ENCODE data around the gene CHAF1A.

The CHAF1A gene

GRCh38 chr19:4441994-4442818, 39.8 kb downstream of the CHAF1A start:
- no peak for DNase-seq

DNA sequence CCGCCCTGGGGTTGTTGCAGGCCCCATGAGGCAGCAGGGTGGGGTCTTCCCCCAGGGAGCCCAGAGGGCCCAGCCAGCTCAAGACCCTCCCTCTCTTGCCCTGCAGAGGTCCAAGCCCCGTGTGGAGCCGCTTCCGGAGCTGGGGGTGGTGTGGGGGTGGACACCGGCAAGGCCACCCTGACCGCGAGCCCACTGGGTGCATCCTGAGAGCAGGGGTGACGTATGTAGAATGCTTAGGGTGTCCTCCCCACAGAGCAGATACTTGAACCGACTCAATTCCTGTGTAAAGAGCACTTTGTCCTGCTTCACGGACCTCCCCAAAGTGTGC, 40.3 kb downstream of the CHAF1A start:
- DNase-seq = no peak

DNA sequence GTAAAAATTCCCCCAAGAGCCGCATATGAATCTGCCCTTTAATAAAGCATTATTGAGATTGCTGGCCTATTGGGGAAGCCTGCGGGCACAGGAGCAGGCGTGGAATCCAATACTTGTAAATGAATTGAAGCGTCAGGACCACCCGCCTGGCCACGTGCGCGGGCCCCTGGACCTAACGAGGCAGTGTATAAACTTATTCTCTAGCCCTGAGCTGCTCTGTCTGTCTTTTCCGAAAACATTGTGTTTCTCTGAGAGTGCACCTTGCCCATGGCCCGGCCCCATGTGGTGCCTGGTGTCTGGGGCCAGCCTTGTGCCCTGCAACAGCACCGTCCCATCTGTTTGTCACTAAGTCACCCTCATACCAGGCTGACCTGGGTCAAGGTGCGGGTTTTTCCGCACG, 40.7 kb downstream of the CHAF1A start:
- no peak for DNase-seq

DNA sequence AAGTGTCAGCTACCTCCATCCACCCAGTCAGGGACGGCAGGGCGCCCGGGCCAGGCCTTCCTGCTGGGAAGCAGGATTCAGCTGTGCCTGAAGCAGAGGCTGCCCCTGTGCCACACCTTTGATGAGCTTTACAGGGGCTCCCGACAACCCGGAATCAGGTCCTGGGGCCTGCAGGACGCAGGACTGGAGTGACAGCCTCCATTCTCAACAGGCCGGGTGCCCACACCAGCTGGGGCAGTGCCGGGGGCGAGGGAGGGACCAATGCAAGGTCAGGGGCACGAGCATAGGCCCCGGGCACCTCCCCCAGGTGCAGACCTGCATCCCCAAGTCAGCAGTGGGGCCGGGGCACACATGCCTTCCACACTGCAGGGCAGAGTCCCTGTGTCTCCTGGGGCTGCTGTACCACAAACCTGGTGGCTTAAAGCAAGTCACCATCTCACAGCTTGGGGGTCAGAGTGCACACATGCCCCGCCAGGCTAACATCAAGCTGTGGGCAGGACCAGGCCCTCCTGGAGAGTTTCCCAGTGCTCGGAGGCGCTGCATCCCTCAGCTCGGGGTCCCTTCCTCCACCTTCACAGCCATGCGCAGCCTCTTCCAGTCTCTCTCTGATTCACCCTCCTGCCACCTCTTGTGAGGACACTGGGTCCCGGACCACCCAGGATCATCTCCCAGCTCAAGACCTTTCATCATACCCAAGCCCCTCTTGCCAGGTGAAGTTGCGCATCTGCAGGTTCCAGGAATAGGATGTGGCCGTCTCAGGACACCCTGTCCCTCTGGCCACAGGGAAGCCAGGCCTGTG, 41.7 kb downstream of the CHAF1A start:
- no peak for DNase-seq

DNA sequence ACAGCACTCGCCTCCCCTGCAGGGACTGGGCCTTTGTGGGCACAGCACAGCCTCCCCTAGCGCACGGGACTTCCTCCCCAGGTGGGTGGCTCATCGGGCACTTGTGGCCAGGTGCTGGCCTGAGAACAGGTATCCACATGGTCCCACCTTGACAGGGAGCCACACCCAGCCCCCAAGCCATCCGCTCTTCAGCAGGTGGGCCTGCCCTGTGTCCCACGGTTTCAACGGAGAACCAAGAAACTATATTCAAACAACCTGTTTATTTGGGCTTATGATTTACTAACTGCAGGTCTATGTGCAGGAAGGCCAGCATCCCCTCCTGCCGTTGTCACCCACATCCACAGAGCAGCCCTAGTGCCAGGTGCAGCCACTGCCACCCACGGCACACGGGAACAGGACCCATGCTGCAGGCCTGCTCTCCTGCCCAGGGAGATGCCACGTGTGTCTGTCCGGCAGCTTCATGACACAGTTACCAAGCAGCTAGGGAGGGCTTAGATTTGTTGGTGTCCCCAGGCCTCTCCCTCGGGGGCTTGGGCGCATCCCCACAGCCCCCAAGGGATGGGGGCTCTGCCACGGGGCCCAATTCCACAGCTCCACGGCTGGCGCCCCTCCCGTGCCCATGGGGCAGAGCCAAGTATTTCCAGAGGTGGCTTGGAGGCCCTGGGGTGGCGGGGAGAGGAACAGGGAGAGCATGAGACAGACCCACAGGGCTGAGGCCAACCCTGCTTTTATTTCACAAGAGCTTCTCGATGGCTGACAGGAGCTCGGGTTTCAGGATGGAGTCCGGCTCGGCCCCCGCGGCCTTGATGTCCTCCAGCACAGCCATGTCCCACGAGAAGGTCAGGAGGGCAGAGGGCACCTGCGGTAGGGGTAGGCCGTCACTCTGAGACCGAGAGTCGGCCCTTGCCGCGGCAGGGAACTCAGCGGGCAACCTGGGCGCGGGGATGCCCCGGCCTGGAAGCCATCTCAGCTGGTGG, 42.6 kb downstream of the CHAF1A start:
- DNase-seq = peak; percentile 49

GRCh38 chr19:4445963-4446703, 43.7 kb downstream of the CHAF1A start:
- DNase-seq = no peak

DNA sequence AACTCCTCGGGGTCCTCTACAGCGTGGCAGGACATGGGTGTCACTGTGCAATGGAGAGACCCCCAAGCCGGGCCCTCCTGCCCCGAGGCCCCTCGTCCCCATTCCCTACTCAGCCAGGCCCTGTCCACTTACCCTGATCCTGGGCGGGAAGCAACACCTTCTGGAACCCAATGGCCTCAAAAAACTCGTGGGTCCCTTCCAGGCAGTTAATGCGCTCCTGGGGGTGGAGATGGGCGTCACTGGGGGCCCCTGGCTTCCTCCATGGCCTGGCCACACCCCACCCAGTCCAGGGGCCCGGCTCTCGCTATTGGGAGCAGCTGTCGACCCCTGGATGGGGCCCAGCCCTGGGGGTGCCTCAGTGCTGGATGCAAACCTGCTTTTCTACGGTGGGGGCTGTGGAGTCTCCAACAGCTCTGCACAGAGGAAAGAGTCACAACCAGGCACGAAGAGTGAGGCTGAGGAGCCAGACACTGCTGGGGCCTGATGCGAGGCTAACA, 44.3 kb downstream of the CHAF1A start:
- no peak for DNase-seq

DNA sequence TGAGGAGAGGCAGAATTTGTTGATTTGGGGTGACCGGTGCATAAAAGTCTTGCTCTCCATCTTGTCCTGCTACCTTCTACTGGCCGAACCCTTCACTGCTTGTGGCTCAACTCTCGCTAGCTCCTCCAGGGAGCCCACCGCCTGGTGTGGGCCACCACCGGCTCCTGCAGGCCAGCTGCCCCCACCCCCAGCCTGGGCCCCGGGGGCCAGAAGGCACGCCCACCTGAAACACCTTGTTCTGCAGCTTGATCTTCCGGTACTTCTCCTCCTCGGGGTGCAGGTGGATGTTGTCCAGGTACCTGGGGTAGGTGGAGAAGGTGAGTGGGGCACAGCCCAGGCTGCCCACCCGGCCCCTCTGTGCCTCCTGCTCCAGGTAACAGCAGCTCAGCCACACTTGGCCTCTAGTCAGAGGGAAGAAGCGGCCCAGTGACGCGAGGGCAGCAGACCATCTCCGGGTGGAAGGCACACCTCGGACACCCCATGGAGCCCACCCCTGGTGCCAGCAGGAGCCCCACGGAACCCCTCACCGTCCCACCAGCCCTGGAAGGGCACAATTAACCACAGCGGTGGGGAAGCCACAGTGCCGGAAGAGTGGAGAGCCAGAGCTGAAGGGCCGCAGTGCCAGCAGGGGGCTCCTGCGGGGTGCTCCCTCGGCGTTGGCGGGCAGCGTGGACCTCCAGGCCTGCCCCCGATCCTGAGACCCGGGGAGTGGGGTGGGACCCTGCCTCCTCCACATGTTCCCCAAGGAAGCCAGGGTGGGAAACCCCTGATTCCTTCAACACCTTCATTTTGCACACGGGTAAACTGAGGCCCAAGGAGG, 45.1 kb downstream of the CHAF1A start:
- no peak for DNase-seq

GRCh38 chr19:4448147-4448985, 45.9 kb downstream of the CHAF1A start:
- DNase-seq = no peak

- DNase-seq = no peak
Observed at GRCh38 chr19:4449022-4449638, 46.7 kb downstream of the CHAF1A start.

- DNase-seq = no peak
Observed at GRCh38 chr19:4449639-4450028, 47.2 kb downstream of the CHAF1A start.

DNA sequence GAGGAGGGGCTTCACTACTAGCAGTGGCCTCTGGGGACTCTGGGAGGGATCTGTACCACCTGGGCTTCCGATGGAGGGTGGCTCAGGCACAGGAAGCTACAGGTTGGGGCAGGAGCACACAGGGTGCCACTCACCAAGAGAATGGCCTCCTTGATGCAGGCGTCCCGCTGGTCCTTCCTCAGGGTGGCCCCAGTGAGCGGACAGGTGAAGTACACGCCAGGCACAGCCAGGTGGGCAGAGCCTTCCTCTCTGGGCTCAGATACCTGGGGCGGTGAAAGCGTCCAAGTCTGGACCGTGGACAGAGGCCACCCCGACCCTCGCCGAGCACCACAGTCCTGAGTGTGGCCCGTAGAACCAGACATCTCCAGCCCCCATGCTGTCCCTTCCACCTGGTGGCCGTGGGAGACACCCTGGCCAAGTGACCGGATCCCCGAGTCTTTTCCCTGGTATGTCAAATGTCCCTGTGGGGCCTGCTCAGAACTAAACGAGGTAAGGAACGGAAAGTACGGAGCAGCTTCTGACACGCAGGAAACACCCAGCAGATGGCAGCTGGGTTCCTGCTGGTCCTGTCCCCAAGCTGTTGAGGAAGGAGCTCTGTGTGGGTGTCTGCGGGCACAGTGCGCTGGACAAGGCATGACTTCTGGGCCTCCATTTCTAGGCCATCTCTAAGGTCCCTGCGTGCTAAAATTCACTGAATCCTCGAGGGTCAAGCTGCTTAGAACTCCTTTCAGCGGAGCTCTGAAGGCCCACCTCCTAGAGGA, 50.0 kb downstream of the CHAF1A start:
- no peak for DNase-seq

DNA sequence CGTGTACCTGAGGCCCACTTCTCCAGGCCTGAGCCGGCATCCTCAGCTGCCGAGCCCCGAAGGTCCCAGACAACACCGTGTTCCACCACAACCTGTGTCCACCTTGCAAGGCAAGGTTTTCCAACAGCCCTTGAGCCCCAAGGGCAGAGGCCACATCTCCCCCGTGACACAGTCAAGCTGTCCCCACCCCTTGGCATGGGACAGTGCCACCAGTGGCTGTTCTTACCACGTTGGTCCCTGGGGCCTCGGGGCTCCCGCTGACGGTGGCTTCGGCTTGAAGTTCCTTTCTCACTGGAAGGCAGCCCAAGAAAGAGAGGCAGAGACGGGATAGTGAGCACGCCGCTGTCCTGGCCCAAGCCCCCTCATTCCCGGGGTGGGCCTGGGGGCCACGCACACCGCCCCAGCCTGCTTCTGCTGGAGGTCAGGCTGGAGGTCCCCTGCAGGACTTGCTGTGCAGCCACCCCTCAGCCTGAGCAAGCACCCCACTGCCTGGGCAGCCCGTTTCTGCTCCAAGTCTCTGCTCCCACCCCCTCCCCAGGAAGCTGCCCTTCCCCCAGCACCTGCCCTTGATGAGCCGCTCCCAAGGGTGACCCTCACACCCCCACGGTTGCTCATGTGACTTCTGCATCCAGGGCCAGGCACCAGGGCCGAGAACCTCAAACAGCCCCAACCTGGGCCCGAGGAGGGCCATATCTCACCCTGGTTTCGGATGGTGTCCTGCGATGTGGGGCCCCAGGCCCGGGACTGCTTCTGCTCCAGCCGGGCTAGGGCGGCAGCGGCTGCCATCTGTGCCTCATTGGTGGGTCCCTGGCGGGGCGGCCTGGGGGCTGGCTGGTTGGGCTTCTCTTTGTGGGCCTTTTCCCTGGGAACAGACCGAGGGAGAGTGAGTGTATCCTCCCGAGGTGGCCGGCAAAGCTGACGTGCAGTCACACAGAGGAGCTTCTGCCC, 51.1 kb downstream of the CHAF1A start:
- DNase-seq = no peak

DNA sequence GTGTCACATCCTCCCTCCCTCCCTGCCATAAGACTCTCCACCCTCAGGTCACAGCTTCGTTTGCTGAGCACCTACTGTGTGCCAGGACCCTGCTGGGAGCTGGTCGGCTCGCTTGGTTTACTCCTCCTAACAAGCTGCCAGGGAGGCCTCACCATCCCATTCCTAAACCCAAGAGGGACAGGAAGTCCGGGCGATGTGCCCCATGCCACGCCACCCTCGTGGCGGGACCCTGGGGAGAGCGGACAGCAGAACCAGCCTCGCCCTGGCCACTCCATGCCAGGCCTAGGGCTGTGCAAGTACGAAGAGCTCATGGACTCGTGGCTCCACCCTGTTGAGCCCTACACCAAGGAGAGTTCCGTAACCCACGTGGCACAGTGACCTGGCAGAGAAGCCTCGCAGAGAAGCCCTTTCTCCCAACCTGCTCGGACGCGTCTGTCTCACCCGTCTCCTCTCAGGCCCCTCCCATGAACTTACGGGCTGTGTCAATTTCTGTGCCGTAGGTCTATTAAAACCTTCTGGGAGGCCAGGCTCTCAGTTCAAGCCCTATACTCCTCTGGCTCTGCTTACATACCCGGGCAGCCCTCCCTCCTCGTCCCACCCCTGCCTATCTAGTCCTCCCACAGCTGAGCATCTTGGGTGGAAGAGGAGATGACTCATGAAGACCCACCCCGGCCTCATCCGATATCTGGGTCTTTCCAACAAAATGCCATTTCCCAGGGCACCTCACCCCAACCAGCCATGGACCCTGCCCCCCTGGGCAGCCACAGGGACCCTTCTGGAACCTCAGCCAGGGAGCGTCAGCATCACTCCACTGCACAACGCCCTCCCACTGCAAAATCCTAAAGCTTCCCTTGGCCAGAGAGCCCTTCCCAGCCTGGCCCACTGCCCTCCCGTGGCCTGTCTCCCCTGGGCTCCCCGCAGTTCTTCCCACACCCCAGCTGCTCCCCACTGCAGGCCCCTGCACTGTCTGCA, 52.6 kb downstream of the CHAF1A start:
- peak; percentile 56 for DNase-seq

GRCh38 chr19:4455719-4456475, 53.5 kb downstream of the CHAF1A start:
- DNase-seq = no peak
